Smooth muscle cell (in vitro differentiated cells): ENCODE measurements around the gene TIMM10. TPM values are rescaled to one million over a fixed set of nuclear protein-coding genes. Genes with fewer than 3 reads are reported as not detected.

Experiments
- DNase-seq: peaks from one replicate; lab custom pipeline; 2025; ENCODE audit not compliant: unreplicated experiment; lab: John Stamatoyannopoulos, UW
- H2AFZ ChIP-seq: fragments of 200-600 bp; sonication (generic); 2 replicates; pipeline ENCODE4 v1.6.0; 2016; ENCODE audit warnings: antibody characterized with exemption, low read depth, mild to moderate bottlenecking
- H3F3A ChIP-seq: fragments of 200-600 bp; sonication (generic); 2 replicates; pipeline ENCODE4 v1.6.0; 2017; ENCODE audit warnings: antibody characterized with exemption, low read depth
- H3K27ac ChIP-seq: fragments of 200-600 bp; sonication (generic); 2 replicates; pipeline ENCODE4 v1.5.1; 2016; ENCODE audit warnings: low read depth, mild to moderate bottlenecking
- H3K27me3 ChIP-seq: fragments of 200-600 bp; sonication (generic); 2 replicates; pipeline ENCODE4 v1.6.1; 2016; ENCODE audit warnings: low read depth, mild to moderate bottlenecking
- H3K36me3 ChIP-seq: fragments of 200-600 bp; sonication (generic); 2 replicates; pipeline ENCODE4 v1.5.1; 2016; ENCODE audit warnings: low read depth
- H3K4me1 ChIP-seq: fragments of 200-600 bp; sonication (generic); 2 replicates; pipeline ENCODE4 v1.5.1; 2016; ENCODE audit warnings: low read depth
- H3K4me2 ChIP-seq: fragments of 200-600 bp; sonication (generic); 2 replicates; pipeline ENCODE4 v1.6.0; 2016; ENCODE audit warnings: mild to moderate bottlenecking
- H3K4me3 ChIP-seq: fragments of 200-600 bp; sonication (generic); 2 replicates; pipeline ENCODE4 v1.5.1; 2016; ENCODE audit warnings: mild to moderate bottlenecking
- H3K79me2 ChIP-seq: fragments of 200-600 bp; sonication (generic); 2 replicates; pipeline ENCODE4 v1.6.0; 2016; ENCODE audit warnings: low read depth, mild to moderate bottlenecking
- H3K9ac ChIP-seq: fragments of 200-600 bp; sonication (generic); 2 replicates; pipeline ENCODE4 v1.6.0; 2016; ENCODE audit warnings: low read depth
- H3K9me3 ChIP-seq: fragments of 200-600 bp; sonication (generic); replicated peaks from 2 replicates; pipeline ENCODE4 v1.5.1; 2016; ENCODE audit warnings: low read depth
- H4K20me1 ChIP-seq: fragments of 200-600 bp; sonication (generic); 2 replicates; pipeline ENCODE4 v1.6.0; 2016; ENCODE audit warnings: low read depth
- WGBS: methylation state at CpG from one replicate; pipeline ENCODE4 v1.1.7; 2016; ENCODE audit warnings: low lambda C conversion rate; 5-methylcytosine and 5-hydroxymethylcytosine counted together
- polyA plus RNA-seq: library from polyadenylated mRNA; unstranded; fragments of >200 nt; fragmentation: Nextera tagmentation; extraction: Ambion mirVana; gene quantifications from 2 replicates; pipeline ENCODE4 v1.2.1, GENCODE V29; 2016
- total RNA-seq: library from RNA; depleted of rRNA; stranded (reverse); fragments of >200 nt; gene quantifications from 2 replicates; pipeline ENCODE4 v1.2.3, GENCODE V29; 2014
- TF ChIP-seq, protein P1 (sequence below): fragments of 200-600 bp; sonication (generic); IDR thresholded peaks from 2 replicates; pipeline ENCODE4 v1.5.1; 2017; ENCODE audit warnings: borderline replicate concordance, mild to moderate bottlenecking, antibody characterized with exemption; ENCODE audit not compliant: insufficient read depth, poor library complexity, severe bottlenecking

Gene TIMM10
- total and polyA plus RNA-seq, 2 experiments from 2014 or later: 34.2 to 110 TPM

- H3K9ac ChIP-seq: no peak overlapping the region
- no peaks in the 10 kb centered on the region for H3K4me1 ChIP-seq
- no peaks in the 10 kb centered on the region for H3K27me3 ChIP-seq
- TF ChIP-seq, protein P1, sequence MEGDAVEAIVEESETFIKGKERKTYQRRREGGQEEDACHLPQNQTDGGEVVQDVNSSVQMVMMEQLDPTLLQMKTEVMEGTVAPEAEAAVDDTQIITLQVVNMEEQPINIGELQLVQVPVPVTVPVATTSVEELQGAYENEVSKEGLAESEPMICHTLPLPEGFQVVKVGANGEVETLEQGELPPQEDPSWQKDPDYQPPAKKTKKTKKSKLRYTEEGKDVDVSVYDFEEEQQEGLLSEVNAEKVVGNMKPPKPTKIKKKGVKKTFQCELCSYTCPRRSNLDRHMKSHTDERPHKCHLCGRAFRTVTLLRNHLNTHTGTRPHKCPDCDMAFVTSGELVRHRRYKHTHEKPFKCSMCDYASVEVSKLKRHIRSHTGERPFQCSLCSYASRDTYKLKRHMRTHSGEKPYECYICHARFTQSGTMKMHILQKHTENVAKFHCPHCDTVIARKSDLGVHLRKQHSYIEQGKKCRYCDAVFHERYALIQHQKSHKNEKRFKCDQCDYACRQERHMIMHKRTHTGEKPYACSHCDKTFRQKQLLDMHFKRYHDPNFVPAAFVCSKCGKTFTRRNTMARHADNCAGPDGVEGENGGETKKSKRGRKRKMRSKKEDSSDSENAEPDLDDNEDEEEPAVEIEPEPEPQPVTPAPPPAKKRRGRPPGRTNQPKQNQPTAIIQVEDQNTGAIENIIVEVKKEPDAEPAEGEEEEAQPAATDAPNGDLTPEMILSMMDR: no peak
- no peaks in the 10 kb centered on the region for H3K36me3 ChIP-seq
- no peaks in the 10 kb centered on the region for H3K9me3 ChIP-seq
- no peak for DNase-seq
- no peaks in the 10 kb centered on the region for H3F3A ChIP-seq
- 95% methylated on average over 7 of the region's 7 CpGs for WGBS
- no peak overlapping the region for H3K4me2 ChIP-seq
- no peaks in the 10 kb centered on the region for H3K79me2 ChIP-seq
- no peak overlapping the region for H3K27ac ChIP-seq
- no peak overlapping the region for H3K4me3 ChIP-seq
- H4K20me1 ChIP-seq: no peaks in the 10 kb centered on the region
- H2AFZ ChIP-seq: no peak overlapping the region
These were observed 22.0 kb downstream of the TIMM10 start for GRCh38 chr11:57508341-57509170.

GRCh38 chr11:57506522-57506921, 24.0 kb downstream of the TIMM10 start:
- DNase-seq: no peak
- H3K36me3 ChIP-seq: no peaks in the 10 kb centered on the region
- H3F3A ChIP-seq: no peaks in the 10 kb centered on the region
- H3K4me2 ChIP-seq: no peak overlapping the region
- WGBS: 87% methylated on average over 1 of the region's 1 CpG
- no peaks in the 10 kb centered on the region for H3K27me3 ChIP-seq
- no peak overlapping the region for H3K27ac ChIP-seq
- H2AFZ ChIP-seq: no peak overlapping the region
- H3K4me1 ChIP-seq: no peaks in the 10 kb centered on the region
- no peaks in the 10 kb centered on the region for H4K20me1 ChIP-seq
- TF ChIP-seq, protein P1: no peak
- H3K4me3 ChIP-seq: no peak overlapping the region
- no peak overlapping the region for H3K9ac ChIP-seq
- no peaks in the 10 kb centered on the region for H3K79me2 ChIP-seq
- no peaks in the 10 kb centered on the region for H3K9me3 ChIP-seq

GRCh38 chr11:57504511-57504910, 26.0 kb downstream of the TIMM10 start:
- H3K9ac ChIP-seq: no peak overlapping the region
- no peak overlapping the region for H3K4me3 ChIP-seq
- no peaks in the 10 kb centered on the region for H3F3A ChIP-seq
- H3K9me3 ChIP-seq: no peaks in the 10 kb centered on the region
- no peaks in the 10 kb centered on the region for H3K27me3 ChIP-seq
- TF ChIP-seq, protein P1: no peak
- no peaks in the 10 kb centered on the region for H4K20me1 ChIP-seq
- no peak for DNase-seq
- 94% methylated on average over 4 of the region's 4 CpGs for WGBS
- H3K36me3 ChIP-seq: no peaks in the 10 kb centered on the region
- no peak overlapping the region for H3K27ac ChIP-seq
- H2AFZ ChIP-seq: no peak overlapping the region
- no peaks in the 10 kb centered on the region for H3K79me2 ChIP-seq
- H3K4me2 ChIP-seq: no peak overlapping the region
- H3K4me1 ChIP-seq: peaks cover 3% of the 10 kb centered on the region

GRCh38 chr11:57502870-57503269, 27.7 kb downstream of the TIMM10 start:
- no peaks in the 10 kb centered on the region for H3F3A ChIP-seq
- H3K4me2 ChIP-seq: no peak overlapping the region
- no peak overlapping the region for H3K9ac ChIP-seq
- H3K36me3 ChIP-seq: no peaks in the 10 kb centered on the region
- H3K4me3 ChIP-seq: no peak overlapping the region
- no peak for DNase-seq
- H3K27ac ChIP-seq: no peak overlapping the region
- no peaks in the 10 kb centered on the region for H3K79me2 ChIP-seq
- no peak overlapping the region for H2AFZ ChIP-seq
- H3K9me3 ChIP-seq: no peaks in the 10 kb centered on the region
- TF ChIP-seq, protein P1: no peak
- no peaks in the 10 kb centered on the region for H3K27me3 ChIP-seq
- peaks cover 3% of the 10 kb centered on the region for H3K4me1 ChIP-seq
- H4K20me1 ChIP-seq: no peaks in the 10 kb centered on the region
